HG03521 (cell line): ENCODE results near the gene CAMTA1.
"Not testable (repeated sequence)": the region's sequence is repeated elsewhere in the genome, so short reads cannot be mapped to it uniquely, and the experiment has no call there.

Experiments used
- ATAC-seq: cut with Tn5 transposase; IDR thresholded peaks from one replicate; pipeline ENCODE4 v1.9.1; 2021; ENCODE audit warnings: mild to moderate bottlenecking, moderate library complexity; ENCODE audit not compliant: unreplicated experiment

CAMTA1 gene

DNA sequence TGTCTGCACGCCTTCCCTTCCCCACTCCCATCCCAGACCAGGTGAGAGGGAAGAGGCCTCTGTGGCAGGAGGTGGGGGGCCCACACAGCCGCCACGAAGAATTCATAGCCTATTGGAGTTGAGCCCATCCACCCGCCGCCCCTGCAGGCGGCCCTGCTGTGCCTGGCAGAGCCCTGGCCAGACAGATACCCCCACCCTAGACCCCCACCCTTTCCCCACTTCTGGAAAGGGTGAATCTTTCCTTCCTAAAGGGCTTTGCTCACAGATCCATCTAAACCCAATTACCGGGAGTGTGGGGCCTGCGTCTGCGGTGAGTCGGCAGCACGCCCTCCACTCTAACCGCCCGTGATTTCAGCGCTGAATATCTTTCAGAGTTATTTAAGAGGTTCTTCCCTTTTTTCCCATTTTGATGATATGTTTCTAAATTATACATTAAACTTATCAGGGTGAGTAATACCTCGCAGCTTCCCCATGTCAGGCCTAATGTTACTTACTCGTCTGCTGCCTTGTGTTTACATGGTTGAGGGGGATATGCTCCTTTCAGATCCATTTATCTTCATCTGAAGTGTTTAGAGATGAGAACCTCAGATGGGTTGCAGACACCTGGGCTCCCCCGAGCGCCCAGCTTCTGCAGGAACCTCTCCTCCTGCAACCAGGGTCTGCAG lies 802.0 kb downstream of the CAMTA1 start:
- ATAC-seq: no peak

DNA sequence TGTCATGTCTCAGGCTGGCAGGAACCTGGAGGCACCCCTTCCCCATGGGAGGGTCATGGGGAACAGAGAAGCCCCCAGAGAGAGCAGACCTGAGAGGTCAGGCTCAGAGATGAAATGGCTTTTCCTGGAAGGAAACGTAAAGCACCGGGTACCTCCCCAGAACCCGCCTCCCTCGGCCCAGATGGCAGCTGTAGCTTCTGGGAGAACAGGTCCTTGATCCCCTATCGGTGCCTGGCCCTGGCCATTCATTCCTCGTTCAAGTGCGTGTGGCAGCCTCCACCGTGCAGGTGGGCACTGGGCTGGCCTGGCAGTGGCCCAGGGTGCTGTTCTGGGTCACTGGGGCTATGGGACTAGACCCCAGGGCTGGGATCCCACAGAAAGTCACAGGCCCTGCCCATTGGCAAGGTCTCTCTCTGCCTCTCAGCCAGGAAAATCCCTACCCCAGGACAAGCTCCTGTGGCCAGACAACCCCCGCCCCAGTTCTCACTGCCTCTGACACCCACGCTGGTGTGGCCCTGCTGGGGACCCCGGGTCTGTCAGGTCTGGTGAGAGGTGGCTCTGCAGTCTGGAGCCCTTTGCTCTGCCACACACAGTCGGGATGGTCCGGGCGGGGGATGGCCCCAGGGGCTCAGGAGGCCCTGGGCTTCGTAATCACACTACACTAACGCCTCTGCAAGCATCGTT lies 802.7 kb downstream of the CAMTA1 start:
- no peak for ATAC-seq

DNA sequence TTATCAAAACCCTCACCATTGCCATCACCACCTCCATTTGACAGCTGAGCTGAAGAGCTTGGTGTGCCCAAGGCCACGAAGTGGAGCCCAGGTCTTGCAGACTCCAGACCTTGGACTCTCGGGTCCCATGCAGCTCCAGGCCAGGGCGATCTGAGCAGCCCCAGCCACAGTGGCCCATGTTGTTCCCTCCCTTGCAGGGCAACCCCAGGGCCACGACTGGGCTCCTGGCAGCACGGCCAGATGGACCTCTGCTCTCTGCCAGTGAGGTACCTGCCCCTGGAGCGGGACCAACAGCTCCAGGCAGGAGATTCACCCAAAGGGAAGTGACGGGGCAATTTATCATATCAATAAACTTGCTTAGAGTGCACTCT lies 803.2 kb downstream of the CAMTA1 start:
- no peak for ATAC-seq

DNA sequence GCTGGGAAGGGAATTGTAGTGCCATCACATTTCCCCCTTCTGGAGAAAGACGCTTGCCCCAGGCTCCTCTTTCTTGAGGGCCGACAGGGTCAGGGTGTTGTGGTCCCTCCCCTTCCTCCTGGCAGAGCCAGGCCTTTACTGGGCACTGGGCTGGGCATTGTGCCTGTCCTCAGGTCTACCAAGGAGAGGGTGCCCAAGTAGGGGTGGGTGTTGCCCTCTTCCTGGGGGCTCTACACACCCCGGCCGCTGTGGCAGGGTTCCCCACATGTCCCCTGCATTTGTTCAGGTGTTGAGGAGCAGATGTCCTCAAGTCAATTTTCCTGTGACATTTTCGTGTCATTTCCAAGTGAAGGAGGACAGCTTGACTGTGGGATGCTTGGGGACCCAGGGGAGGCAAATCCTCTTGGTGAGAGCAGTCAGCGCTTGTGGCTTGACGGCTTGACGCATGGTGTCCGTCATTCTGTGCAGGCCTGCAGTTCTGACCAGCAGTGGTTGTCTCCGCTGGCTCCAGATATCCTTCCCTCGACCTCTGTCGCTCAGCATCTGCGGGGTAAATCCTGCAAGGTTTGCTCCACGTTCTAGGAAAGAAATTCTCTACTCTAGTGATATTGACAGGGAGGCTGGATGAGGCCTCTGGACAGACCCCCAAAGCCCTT lies 804.0 kb downstream of the CAMTA1 start:
- no peak for ATAC-seq

DNA sequence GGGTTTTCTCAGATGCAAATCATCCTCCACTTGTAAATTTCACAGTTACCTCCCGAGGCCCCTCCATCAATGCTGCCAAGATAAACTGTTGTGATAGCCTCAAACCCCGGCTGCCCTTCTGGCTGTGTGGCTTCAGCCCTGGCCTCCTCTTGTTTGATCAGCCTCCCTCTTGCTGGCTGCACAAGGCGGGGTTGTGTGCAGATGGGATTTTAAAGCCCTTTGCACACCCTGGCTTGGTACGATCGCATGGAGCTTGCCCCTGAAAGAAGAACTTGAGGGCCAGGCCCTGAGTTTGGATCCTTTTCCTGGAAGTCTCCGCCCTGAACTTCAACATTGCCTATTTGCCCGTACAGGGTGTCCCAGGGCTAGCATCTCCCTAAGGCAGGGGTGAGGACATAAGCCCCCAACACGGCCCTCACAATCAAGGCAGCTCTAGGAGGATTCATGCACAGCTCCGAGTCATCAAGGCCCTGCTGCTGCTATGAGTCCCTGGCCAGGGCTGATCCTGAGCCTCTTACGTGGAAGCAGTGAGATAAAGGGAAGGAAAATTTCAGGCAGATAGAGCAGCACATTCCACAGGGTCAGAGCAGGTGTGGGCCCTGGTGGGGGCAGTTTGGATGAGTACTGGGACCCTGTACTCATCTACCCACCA lies 804.6 kb downstream of the CAMTA1 start:
- ATAC-seq: no peak

DNA sequence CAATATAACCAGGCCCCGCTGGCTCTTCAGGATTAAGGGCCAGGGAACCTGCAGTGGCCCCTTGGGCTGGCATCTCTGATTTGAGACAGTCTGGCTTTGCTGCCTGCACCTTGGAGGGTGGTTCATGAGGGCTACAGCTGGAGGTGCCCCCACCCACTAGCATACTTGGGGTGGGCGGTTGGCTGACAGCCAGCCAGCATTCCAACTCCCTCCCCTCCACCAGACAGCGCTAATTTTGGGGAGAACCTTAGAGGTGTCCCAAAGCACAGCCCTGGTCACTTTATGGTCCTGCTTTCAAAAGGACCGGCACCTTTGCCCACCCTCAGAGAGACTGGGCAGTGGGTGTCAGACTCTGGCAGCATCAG lies 805.2 kb downstream of the CAMTA1 start:
- no peak for ATAC-seq

DNA sequence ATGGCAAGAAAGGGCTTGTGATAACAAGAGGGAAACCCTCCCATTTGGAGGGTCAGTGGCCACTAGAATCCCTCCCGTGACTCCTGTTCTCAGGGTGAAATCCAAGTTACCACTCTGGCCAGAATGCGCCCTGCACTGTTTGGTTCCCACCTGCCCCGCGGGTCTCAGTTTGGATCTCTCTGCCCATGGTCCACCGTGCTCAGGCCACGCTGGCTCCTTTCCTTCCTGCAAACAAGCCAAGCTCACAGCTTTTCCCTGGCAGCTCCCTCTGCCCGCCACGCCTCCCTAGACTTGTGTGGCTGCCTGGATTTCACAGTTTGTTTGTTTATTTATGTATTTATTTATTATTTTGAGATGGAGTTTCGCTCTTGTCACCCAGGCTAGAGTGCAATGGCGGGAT lies 806.3 kb downstream of the CAMTA1 start:
- no peak for ATAC-seq

DNA sequence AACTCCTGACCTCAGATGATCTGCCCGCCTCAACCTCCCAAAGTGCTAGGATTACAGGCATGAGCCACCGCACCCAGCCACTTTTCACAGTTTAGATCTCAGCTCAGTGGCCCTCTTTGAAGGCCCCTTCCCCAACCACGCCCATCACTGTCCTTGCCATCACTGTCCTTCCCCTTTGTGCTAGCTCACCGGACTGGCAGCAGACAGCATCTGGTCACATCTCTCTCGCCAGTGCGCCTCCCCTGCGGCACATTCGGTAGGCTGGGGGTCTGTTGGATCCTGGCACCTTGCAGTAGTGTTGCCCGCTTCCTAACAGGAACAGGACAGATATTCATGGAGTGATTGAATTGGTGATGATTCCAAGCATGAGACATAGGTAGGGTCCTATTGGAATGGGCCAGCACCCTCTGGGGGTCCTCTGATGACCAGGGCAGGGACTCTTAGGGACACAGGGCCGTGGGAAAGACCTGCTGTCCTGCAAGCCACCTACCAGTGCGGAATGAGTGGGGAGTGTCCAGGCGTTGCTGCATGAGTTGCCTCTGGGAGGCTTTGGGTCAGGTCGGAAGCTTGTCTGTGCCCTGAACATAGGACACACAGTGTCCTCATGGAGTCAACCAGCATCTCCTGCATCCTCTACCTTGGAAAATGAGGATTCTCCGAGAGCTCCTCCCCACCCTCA lies 807.0 kb downstream of the CAMTA1 start:
- no peak for ATAC-seq

DNA sequence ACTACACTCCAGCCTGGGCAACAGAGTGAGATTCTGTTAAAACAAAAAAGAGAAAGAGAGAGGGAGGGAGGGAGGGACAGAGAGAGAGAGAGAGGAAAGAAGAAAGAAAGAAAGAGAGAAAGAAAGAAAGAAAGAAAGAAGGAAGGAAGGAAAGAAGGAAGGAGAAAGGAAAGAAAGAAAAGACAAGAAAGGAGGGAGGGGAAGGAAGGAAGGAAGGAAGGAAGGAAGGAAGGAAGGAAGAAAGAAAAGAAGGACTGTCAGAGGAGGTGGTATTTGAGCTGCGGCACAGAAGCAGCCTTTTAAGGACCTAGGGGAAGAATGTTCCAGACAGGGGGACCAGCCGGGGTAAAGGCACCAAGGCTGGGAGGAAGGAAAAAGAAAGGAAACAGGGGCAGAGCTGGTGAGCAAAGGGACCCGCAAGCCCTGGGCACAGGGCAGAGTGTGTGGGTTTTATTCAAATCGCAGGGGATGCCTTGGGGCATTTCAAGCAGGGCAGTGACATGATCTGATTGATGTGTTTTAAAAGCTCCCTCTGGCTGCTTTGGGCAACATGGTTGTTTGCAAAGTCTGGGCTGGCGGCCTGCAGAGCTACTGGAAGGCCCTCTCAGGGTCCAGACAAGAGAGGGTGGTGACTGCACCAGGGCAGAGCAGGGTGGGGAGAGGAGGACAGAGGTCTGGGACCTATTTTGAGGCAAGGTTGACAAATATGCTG lies 808.9 kb downstream of the CAMTA1 start:
- no peak for ATAC-seq

DNA sequence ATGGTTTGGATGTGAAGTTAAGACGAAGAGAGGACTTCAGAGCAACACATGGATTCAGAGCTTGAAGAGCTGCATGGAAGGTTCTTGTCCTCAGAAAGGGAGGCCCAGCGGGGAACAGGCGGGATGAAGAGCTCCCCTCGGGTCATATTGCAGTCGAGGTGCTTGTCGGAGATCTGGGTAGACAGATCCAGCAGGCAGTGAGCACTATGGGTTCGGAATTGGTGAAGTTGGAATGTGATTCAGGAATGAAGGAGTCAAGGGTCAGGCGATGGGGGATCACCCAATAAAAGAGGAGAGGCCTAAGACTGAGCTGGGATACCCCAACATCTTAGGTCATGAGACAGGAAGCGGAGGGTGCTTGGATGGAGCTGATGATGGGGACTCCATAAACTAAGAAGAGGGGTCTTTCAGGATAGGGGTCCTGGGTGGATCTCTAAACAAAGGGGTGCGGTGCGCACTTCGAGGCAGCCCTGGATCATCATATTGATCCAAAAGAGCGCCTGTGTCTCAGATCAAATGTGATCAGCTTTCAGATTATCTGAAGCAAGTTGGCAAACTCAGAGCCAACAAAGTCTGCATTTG lies 809.6 kb downstream of the CAMTA1 start:
- no peak for ATAC-seq

DNA sequence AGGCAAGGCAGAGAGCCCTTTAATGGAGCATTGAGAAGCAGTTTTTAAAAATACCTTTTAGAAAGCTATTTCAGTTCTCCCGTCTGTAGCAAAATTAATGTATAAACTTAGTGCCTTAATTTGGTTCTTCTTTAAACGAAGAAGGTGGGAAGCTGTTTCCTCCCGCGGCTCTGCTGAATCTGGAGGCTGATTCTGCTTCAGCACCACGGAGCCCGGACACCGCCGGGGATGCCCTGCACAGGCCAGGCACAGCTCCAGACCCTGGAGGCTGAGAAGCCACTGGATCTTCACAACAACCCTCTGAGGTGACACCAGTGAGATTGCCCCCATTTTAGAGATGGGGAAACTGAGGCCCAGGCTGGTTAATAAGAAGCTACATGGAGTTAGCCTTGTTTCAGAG lies 810.1 kb downstream of the CAMTA1 start:
- no peak for ATAC-seq

DNA sequence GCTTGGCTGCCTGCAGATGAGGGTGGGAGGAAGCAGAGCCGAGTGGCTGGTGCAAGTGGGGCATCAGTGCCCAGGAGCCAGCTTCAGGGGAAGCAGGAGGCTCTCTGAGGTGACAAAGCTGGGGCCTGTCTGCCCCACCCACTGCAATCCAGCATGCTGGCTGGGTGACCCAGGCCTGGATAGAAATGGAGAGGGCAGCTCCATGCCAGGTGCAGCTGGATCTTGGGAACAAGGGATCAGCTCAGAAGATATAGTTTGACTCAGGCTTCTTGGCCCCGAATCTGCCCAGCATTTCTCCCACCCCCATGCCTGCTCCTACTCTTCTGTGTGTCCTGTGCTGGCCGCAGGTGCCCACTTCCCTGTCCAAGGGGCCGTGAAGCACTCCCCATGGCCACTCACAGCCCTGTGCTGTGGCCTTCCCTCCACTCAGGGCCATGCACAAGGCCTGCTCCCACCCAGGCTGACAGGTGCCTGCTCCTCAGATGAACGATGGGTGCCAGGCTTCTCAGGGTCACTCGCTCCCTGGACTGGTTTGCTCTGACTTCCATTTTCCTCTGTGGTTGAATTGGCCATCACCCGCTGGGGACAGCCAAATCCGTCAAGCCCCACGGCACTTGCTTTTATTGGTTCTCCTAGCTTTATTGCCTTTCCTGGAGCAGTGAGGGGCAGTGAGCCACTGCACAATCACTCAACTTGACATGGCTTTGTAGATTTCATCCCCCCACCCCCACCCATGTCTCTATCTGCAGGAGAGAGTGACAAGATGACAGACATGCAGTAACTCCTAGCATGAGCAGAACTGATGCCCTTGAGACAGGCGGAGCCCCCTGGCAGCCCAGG lies 811.1 kb downstream of the CAMTA1 start:
- no peak for ATAC-seq

DNA sequence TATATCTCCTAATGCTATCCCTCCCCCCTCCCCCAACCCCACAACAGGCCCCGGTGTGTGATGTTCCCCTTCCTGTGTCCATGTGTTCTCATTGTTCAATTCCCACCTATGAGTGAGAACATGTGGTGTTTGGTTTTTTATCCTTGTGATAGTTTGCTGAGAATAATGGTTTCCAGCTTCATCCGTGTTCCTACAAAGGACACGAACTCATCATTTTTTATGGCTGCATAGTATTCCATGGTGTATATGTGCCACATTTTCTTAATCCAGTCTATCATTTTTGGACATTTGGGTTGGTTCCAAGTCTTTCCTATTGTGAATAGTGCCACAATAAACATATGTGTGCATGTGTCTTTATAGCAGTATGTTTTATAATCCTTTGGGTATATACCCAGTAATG lies 812.8 kb downstream of the CAMTA1 start:
- not testable (repeated sequence) for ATAC-seq

DNA sequence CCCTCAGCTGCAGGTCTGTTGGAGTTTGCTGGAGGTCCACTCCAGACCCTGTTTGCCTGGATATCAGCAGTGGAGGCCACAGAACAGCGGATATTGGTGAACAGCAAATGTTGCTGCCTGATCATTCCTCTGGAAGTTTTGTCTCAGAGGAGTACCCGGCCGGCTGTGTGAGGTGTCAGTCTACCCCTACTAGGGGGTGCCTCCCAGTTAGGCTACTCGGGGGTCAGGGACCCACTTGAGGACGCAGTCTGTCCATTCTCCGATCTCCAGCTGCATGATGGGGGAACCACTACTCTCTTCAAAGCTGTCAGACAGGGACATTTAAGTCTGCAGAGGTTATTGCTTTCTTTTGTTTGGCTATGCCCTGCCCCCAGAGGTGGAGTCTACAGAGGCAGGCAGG lies 819.7 kb downstream of the CAMTA1 start:
- ATAC-seq: not testable (repeated sequence)

DNA sequence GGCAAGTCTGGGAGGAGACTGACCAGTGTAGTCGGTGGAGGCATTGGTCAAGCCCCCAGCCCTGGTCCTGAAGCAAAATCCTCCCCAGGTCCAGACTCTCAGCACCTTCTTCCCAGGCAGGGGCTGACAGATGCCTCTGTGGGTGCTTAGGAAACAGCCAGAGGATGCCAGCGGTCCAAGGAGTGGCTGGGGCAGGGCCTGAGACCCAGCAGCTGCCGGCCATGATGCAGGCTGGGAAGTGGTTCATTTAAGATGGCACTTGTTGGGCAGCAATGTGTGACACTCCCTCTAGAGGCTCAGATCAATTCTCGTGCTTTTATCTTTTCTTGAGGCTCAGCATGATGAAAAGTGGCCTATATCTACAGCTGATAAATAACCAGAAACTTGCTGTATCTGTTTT lies 820.8 kb downstream of the CAMTA1 start:
- no peak for ATAC-seq

DNA sequence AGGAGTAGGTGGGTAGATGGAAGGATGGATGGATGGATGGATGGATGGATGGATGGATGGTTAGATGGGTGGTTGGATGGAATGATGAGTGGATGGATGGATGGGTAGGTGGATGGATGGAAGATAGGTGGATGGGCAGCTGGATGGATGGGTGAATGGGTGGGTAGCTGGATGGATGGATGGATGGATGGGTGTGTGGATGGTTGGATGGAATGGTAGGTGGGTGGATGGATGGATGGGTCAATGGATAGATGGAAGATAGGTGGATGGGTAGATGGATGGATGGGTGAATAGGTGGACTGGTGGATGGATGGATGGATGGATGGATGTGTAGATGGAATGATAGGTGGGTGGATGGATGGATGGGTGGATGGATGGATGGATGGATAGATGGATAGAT lies 821.8 kb downstream of the CAMTA1 start:
- no peak for ATAC-seq

DNA sequence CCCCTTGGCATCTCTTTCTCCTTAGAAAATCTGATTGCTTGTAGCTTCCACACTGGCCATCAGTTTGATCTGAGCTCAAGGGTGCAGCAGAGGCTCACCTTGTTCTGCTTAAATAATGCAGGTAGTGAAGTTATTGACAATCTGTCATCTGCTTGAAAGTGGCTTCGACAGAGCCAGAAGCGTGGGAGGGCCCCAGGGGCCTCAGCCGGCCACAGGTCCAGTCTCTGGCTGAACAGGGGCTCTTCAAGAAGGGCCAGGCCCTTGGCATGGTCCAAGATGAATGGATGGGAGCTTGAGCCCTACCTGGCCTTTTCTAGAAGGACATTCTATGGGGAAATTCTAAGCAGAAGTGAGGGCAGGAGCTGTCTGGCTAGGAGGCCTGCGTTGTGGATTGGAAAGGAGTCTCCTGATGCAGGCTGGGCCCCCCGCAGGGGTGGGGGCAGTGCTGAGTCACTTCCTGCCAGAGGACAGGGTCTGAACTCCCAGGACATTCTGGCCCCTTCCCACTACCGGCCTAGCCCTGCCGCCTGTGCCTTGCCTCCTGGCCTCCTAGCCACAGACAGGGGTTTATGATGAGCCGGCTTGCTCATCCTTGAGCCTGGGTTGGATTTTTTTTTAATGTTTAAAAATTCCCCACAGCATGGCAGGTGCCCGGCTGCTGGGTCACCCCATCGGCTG lies 823.5 kb downstream of the CAMTA1 start:
- ATAC-seq: no peak

DNA sequence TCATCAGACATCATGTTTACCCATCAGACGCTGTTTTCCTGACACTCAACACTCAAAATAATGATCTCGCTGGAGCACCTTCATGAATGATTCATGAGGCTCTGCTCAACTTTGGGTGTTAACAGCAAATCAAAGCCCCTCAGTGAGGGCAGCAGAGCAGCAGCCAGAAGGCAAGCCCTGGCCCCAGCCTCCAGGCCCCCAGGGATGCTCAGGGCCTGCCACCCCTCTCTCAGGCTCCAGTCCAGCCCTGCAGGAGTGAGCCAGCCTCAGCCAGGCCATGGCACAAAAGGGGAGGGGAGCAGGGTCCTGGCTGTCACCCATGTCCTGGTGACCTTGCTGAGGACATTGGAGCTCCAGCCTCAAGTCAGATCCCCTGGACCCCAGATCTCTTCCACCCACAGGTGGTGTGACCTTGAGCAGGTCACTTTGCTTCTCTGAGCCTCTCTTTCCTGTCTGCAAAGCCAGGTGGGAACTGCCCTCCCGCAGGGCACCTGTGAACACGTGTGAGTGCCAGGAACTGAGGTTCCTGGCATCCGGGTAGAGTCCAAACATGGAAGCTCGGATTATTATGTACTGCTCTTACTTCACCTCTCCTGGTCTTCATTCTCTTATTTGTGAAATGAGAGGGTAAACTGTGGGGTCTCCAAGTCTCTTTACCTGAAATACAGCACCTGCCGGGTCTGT lies 824.2 kb downstream of the CAMTA1 start:
- no peak for ATAC-seq
